Activated B cell treated with CpG ODN at 0.5 μM for 24 hours (primary cell): ENCODE measurements around the gene SHANK1. TPM values are rescaled to one million over a fixed set of nuclear protein-coding genes. Genes with fewer than 3 reads are reported as not detected.

Experiments used
- ATAC-seq: fragments of 200-7000 bp; cut with Tn5 transposase; one replicate; pipeline ENCODE4 v1.10.0; 2021; ENCODE audit warnings: low read depth, mild to moderate bottlenecking, moderate library complexity
- CTCF ChIA-PET: fragments of 350-600 bp; sonication (Branson Sonifier 250); formaldehyde crosslinking; loops from one replicate; lab custom pipeline; 2021; ENCODE audit warnings: antibody characterized with exemption; lab: Charles Lee
- POLR2A ChIA-PET: fragments of 350-600 bp; sonication (Branson Sonifier 250); formaldehyde crosslinking; loops from one replicate; lab custom pipeline; 2021; ENCODE audit warnings: antibody characterized with exemption; lab: Charles Lee
- DNase-seq: peaks from one replicate; pipeline ENCODE4 v3.0.0; 2022
- H3K27ac Mint-ChIP-seq: one replicate; pipeline ENCODE4 v1.8.0; 2020; ENCODE audit warnings: mixed read lengths
- H3K27me3 Mint-ChIP-seq: one replicate; pipeline ENCODE4 v1.8.0; 2021; ENCODE audit warnings: mixed read lengths
- H3K36me3 Mint-ChIP-seq: one replicate; pipeline ENCODE4 v1.8.0; 2021; ENCODE audit warnings: low read depth, mixed read lengths
- H3K4me1 Mint-ChIP-seq: one replicate; pipeline ENCODE4 v1.8.0; 2021; ENCODE audit warnings: mixed read lengths
- H3K4me3 Mint-ChIP-seq: one replicate; pipeline ENCODE4 v1.8.0; 2020; ENCODE audit warnings: mild to moderate bottlenecking, mixed read lengths
- H3K9me3 Mint-ChIP-seq: one replicate; pipeline ENCODE4 v1.8.0; 2020; ENCODE audit warnings: mixed read lengths
- intact Hi-C: fragments of 100-400 bp; cut with micrococcal nuclease; formaldehyde crosslinking; loops from one replicate; pipeline ENCODE4 v1.15.1; 2024
- total RNA-seq: library from RNA; stranded (reverse); gene quantifications from 2 replicates; pipeline ENCODE4 v1.2.3, GENCODE V29; 2022
- TF ChIP-seq, protein P1 (sequence below): fragments of 200-600 bp; IDR thresholded peaks from one replicate; pipeline ENCODE4 v1.8.0; 2022; ENCODE audit warnings: antibody characterized with exemption, mild to moderate bottlenecking

The SHANK1 gene
- total RNA-seq, 1 donor from 2014 or later: not detected

DNA sequence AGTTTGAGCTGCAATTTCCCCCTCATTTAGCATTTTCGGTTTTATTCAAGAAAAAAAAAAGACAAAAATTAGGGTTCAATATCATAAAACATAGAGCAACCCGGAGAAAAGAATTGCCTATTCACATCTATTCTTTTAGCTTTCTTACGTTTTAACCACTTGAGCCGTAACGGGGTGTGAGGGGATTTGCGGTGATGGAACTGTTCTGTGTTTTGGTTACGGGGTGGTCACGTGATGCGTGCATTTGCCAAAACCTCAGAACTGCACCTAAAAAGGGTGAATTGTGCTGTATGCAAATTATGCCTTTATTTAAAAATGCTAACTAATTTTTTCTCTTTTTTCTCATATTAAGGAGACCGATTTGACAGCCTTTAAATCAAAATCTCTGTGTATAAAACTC lies 25.6 kb upstream of the SHANK1 start:
- Mint-ChIP-seq H3K9me3 (no peaks in the 10 kb centered on the region), H3K27me3 (peaks cover 25% of the 10 kb centered on the region), H3K36me3 (no peaks in the 10 kb centered on the region), H3K4me1 (no peaks in the 10 kb centered on the region), H3K27ac (no peak overlapping the region), H3K4me3 (no peak overlapping the region)
- ChIA-PET CTCF (no interaction called here), POLR2A (no interaction called here)
- intact Hi-C loops: no loop called here
- TF ChIP-seq, protein P1, sequence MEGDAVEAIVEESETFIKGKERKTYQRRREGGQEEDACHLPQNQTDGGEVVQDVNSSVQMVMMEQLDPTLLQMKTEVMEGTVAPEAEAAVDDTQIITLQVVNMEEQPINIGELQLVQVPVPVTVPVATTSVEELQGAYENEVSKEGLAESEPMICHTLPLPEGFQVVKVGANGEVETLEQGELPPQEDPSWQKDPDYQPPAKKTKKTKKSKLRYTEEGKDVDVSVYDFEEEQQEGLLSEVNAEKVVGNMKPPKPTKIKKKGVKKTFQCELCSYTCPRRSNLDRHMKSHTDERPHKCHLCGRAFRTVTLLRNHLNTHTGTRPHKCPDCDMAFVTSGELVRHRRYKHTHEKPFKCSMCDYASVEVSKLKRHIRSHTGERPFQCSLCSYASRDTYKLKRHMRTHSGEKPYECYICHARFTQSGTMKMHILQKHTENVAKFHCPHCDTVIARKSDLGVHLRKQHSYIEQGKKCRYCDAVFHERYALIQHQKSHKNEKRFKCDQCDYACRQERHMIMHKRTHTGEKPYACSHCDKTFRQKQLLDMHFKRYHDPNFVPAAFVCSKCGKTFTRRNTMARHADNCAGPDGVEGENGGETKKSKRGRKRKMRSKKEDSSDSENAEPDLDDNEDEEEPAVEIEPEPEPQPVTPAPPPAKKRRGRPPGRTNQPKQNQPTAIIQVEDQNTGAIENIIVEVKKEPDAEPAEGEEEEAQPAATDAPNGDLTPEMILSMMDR: no peak
- no peak for DNase-seq
- ATAC-seq: no peak

- Mint-ChIP-seq H3K9me3 (no peaks in the 10 kb centered on the region), H3K4me3 (no peak overlapping the region), H3K36me3 (no peaks in the 10 kb centered on the region), H3K27me3 (peaks cover 29% of the 10 kb centered on the region), H3K4me1 (no peaks in the 10 kb centered on the region), H3K27ac (no peak overlapping the region)
- DNase-seq (no peak), ATAC-seq (no peak)
- intact Hi-C loops: no loop called here
- ChIA-PET CTCF (no interaction called here), POLR2A (no interaction called here)
- TF ChIP-seq, protein P1: no peak
Observed at GRCh38 chr19:50743537-50743936, 23.9 kb upstream of the SHANK1 start.

DNA sequence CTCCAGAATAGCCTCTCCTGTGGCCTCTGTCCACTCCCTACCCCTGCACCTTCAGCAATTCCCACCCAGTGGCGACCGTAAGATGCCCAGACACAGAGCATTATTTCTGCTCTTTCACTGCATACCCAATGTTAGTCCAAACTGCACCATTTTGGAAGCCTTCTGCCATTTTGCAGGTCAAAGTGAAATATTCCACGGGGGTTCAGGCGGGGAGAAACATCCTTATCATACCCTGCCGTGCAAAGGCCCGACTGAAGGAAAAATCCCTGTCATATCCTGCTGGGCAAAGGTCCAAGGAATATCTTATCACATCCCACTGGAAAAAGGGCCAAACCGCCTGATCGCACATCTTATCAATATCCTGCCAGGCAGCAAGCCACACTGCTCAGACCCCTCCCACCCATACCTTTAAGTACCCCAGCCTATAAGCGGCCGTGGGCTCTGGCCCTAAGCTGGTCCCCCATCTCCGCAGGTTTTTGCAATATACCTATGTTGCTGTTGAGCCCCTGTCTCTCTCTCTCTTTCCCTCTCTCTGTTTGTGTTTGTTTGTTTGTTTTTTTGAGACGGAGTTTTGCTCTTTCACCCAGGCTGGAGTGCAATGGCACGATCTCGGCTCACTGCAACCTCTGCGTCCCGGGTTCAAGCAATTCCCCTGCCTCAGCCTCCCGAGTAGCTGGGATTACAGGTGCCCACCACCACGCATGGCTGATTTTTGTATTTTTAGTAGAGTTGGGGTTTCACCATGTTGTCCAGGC lies 21.8 kb upstream of the SHANK1 start:
- H3K27me3 Mint-ChIP-seq: peaks cover 34% of the 10 kb centered on the region
- no peaks in the 10 kb centered on the region for H3K9me3 Mint-ChIP-seq
- intact Hi-C loops: no loop called here
- no peak overlapping the region for H3K27ac Mint-ChIP-seq
- ATAC-seq (no peak), DNase-seq (no peak)
- ChIA-PET CTCF (no interaction called here), POLR2A (no interaction called here)
- TF ChIP-seq, protein P1: no peak
- no peaks in the 10 kb centered on the region for H3K4me1 Mint-ChIP-seq
- H3K36me3 Mint-ChIP-seq: no peaks in the 10 kb centered on the region
- no peak overlapping the region for H3K4me3 Mint-ChIP-seq

GRCh38 chr19:50739914-50740426 lies 20.4 kb upstream of the SHANK1 start:
- no peak overlapping the region for H3K27ac Mint-ChIP-seq
- CTCF ChIA-PET: no interaction called here
- no peaks in the 10 kb centered on the region for H3K9me3 Mint-ChIP-seq

More at GRCh38 chr19:50739914-50740426, 20.4 kb upstream of the SHANK1 start:
- H3K4me1 Mint-ChIP-seq: no peaks in the 10 kb centered on the region
- no peak for DNase-seq
- ATAC-seq: no peak
- H3K27me3 Mint-ChIP-seq: peaks cover 36% of the 10 kb centered on the region
- POLR2A ChIA-PET: no interaction called here
- no peak overlapping the region for H3K4me3 Mint-ChIP-seq
- TF ChIP-seq, protein P1: no peak
- intact Hi-C loops: no loop called here
- H3K36me3 Mint-ChIP-seq: no peaks in the 10 kb centered on the region
